GM12864 (cell line): Measurements from ENCODE around the gene SDC3.

Experiments used
- DNase-seq: peaks from one replicate; pipeline ENCODE4 v3.0.0-alpha.2; 2011; ENCODE audit warnings: low read depth
- H3K4me3 ChIP-seq: 2 replicates; pipeline ENCODE4 v1.5.1; 2011; ENCODE audit warnings: mild to moderate bottlenecking, low read depth, low read length, control low read depth
- TF ChIP-seq, protein P1 (sequence below): IDR thresholded peaks from 2 replicates; pipeline ENCODE4 v1.5.1; 2011; ENCODE audit warnings: low read depth, mild to moderate bottlenecking, moderate library complexity, low read length, control low read depth, inconsistent platforms; ENCODE audit errors: missing control alignments

Gene SDC3

DNA sequence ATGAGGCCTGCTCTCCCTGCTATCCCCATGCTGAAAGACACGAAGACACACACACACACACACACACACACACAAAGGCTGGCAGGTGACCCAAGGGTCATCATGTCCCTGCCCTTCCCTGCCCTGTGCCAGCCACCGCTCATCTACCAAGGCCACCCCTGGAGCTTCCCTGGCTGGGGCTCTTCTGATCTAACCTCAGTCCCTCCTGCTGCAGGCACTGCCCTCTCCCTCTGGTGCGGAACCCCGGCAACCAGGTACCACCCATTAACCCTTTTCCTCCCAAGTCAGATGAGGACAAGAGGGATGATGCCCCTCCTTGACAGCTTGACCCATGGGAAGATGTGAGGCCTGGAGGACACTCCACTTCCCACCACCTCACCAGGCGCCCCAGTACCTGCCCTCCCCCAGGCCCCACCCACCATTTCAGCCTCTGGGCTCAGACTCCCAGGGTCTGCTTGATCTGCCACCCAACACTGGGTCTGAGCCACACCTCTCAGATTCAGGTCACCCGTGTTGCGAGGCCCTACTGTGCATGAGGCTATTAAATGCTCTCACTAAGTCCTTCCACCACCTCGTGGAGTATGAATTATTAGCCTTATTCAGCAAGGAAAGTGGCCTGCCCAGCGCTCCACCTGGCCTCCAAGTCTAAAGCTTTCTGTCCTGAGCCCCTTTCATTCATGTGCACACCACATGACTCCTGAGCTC, 2.5 kb downstream of the SDC3 start:
- no peak overlapping the region for H3K4me3 ChIP-seq
- TF ChIP-seq, protein P1, sequence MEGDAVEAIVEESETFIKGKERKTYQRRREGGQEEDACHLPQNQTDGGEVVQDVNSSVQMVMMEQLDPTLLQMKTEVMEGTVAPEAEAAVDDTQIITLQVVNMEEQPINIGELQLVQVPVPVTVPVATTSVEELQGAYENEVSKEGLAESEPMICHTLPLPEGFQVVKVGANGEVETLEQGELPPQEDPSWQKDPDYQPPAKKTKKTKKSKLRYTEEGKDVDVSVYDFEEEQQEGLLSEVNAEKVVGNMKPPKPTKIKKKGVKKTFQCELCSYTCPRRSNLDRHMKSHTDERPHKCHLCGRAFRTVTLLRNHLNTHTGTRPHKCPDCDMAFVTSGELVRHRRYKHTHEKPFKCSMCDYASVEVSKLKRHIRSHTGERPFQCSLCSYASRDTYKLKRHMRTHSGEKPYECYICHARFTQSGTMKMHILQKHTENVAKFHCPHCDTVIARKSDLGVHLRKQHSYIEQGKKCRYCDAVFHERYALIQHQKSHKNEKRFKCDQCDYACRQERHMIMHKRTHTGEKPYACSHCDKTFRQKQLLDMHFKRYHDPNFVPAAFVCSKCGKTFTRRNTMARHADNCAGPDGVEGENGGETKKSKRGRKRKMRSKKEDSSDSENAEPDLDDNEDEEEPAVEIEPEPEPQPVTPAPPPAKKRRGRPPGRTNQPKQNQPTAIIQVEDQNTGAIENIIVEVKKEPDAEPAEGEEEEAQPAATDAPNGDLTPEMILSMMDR, result no peak
- DNase-seq, result no peak

DNA sequence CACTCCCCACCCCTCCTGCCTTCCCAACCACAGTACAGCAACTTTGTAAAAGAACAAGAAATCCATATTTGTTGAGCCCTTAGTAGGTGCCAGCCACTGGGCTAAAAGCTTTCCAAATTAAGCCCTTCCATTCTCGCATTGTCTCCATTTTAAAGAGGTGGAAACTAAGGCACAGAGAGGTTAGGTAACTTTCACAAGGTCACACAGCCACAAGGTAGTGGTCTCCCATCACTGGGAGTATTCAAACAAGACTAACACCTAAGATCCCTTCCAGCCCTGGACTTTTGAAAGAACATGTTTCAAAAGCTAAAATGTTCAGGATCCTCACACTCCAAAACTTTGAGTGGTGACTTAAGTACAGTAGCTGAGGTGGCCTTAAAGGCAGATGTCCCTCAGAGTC, 3.2 kb downstream of the SDC3 start:
- no peak overlapping the region for H3K4me3 ChIP-seq
- TF ChIP-seq, protein P1, result no peak
- DNase-seq, result no peak

DNA sequence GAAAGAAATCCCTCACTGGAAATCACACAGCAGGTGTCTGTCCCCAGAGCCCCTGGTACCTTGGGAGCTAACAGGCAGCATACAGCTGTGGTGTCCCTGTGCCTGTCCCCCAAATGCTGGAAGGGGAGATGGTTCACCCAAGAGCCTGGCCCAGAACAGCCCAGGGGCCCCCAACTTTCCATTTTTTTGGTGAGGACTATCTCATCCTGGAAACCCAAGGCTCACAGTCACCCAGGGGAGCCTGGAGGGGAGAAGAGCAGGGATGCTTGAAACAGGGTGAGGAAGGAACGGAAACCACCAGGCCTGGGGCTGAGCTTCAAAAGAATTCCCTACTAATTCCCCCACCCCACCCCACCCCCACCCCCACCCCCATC, 3.6 kb downstream of the SDC3 start:
- TF ChIP-seq, protein P1, result no peak
- H3K4me3 ChIP-seq, result no peak overlapping the region
- DNase-seq, result no peak

DNA sequence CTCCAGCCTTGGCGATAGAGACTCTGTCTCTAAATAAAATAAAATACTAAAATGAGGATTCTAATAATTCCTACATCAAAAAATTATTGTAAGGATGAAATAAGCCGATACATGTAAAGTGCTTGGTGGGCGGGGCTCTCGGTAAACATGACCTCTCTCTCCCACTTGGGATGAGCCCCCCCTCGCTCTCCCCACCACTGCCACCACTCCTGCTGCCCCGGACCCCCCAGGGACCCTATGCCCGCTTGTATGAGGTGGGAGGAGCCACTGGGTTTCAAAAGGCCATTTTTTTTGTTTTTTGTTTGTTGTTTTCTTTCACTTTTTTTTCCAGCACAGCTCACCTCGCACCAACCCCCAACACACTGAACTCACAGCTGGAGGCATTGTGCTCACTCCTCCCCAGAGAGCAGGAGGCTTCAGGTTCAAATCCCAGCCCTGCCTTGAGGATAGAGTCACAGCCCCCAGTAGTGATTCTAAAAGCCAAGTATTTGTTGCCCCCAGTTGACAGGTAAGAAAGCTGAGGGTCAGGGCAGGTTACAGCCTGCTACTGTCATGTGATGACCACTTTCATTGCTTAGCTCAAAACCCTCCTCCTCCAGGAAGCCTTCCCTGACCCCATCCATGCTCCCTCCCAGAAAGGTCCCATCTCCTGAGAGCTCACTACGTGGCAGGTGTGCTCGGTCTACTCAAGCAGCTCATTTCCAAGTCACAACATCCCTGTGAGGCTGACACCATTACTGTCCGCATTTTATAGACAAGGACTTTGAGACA, 4.2 kb downstream of the SDC3 start:
- TF ChIP-seq, protein P1, result no peak
- H3K4me3 ChIP-seq, result no peak overlapping the region
- no peak for DNase-seq

DNA sequence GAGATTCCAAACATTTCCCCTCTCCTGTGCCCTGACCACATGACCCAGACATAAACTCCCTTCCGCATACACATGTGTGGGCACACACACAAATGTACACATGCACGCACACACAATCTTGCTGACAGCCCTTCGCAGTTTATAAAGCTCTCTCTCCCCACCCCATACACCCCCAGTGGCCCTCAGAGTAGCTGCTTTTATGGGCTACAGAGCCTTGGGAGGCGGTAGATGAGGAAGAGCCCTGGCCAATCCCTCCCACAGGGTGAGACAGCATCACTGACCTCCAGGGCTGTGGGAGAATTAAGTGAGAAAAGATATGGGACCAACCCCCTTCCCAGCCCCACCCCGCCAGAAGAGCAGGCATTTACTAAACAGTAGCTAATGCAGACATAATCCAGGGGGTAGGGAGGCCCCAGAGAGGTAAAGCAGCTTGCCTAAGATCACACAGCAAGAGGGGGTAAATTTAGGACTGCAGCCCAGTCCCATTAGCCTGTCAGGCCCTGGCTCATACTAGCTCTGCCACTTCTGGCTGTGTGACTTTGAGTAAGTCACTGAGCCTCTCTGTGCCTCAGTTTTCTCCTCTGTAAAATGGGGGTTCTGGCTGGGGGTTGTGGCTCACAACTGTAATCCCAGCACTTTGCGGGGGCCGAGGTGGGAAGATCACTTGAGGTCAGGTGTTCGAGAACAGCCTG, 5.1 kb downstream of the SDC3 start:
- H3K4me3 ChIP-seq, result no peak overlapping the region
- DNase-seq, result no peak
- TF ChIP-seq, protein P1, result no peak

DNA sequence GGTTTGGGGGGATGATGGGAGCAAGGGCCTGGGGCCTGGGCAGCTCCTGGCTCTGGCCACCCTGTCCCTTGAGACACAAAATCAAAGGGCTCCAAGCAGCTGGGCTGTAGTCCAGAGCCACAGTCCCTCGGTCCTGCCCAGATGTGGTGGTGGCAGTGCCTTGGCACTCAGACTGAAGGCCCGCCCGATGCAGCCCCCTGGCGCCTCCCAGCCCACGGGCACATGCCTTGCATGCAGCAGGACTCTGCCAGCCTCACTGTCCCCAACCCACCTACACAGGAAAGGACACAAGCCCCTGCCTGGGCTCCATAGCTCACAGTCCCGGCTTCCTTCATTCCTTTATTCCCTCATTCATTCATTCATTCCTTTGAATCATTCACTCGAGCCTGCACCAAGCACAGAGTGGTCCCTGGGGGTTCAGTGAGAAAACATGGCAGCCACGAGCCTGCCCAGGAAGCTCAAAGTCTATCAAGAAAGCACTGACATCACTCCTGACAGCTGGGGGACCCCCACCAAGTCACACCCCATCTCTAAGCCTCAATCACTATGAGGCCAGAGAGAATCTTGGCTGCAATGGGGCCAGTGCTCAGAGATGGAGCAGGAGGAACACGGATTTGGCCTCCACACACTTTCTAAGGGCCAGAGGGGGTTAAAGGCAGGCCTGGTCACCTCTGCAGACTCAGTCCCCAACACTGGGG, 5.8 kb downstream of the SDC3 start:
- DNase-seq, result no peak
- no peak overlapping the region for H3K4me3 ChIP-seq
- TF ChIP-seq, protein P1, result no peak
